ENCODE measurements around the gene TUBD1.
"Not testable (repeated sequence)": the region's sequence is repeated elsewhere in the genome, so short reads cannot be mapped to it uniquely, and the experiment has no call there.

The TUBD1 gene, protein sequence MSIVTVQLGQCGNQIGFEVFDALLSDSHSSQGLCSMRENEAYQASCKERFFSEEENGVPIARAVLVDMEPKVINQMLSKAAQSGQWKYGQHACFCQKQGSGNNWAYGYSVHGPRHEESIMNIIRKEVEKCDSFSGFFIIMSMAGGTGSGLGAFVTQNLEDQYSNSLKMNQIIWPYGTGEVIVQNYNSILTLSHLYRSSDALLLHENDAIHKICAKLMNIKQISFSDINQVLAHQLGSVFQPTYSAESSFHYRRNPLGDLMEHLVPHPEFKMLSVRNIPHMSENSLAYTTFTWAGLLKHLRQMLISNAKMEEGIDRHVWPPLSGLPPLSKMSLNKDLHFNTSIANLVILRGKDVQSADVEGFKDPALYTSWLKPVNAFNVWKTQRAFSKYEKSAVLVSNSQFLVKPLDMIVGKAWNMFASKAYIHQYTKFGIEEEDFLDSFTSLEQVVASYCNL

DNA sequence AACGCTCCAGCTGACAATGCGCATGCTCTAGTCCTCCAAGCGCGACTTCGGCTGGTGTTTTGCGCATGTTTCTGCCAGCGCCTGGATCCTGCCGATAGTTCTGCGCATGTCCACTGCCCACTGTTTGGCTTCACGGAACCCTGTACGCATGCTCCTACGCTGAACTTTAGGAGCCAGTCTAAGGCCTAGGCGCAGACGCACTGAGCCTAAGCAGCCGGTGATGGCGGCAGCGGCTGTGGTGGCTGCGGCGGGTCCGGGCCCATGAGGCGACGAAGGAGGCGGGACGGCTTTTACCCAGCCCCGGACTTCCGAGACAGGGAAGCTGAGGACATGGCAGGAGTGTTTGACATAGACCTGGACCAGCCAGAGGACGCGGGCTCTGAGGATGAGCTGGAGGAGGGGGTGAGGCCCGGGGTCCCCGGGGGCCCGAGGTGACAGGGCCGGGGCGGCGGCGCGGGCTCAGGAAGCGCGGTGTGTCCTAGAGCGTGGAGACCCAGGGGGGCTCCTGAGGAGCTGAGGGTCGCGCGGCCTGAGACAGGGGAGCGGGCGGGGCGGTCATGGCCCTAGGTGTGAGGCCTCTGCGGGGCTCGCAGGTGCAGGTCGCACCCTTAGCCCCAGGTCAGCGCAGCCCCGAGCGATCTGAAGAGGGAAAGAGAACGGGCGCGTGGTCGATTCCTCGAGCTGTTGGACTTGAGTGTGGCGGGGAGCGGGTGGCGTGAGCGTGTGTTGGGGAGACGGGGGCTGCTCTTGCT lies at the start of gene TUBD1, which contains the start of gene RPS6KB1:
Gene TUBD1 (minus strand): TSS at position 20 of the 752 bp plus-strand sequence. CDS start 1,941 bp downstream, outside the sequence.
Gene RPS6KB1 (plus strand): TSS at position 198 of the 752 bp plus-strand sequence. CDS start 64 bp downstream, at position 262.
- peak; percentile 98 for DNase-seq

DNA sequence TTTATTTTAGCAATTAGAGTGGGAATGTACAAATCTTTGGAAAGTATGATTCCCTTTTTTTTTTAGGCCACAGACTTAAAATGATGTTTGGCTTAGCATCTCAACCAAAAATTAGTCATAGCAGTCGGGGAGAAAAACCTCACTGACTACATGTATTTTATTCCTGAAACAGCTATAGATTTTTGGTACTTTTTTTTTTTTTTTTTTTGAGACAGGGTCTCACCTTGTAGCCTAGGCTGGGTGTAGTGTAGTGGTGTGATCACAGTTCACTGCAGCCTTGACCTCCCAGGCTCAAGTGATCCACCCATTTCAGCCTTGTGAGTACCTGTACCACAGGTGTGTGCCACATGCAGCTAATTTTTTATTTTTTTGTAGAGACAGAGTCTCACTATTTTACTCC lies 48.4 kb upstream of the TUBD1 start:
- DNase-seq: no peak

DNA sequence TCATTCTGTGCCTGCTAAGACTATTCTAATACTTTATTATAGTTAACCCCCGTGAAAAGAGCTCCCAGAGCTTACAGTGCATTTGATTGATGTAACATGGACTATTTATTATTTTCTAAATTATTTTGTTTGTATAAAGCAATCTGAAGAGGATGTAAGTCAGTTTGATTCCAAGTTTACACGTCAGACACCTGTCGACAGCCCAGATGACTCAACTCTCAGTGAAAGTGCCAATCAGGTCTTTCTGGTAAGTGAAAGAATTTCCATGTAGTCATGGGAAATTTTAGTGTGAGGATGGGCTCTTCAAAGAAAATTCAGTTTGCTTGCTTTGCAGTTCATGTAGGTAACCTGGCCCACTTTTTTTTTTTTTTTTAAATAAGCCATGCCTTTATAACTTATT lies 48.0 kb upstream of the TUBD1 start:
- not testable (repeated sequence) for DNase-seq

DNA sequence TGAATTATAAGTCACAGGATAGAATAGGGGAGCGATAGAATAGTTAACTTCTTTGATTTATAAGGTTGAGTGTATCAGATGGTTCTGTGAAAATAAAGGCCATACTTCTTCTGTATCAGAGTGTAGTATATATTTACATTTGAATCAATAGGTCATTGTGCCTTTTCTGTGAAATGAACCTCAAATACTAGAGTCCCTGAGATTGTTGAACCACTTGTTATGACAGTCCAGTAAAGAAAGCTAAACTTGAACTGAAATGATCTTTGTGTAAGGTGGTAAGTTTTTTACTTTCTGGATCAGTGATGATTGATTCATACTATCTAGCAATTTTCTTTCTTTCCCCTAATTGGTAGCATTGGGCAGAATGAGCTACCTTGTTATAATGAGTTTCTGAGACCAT lies 40.6 kb upstream of the TUBD1 start:
- DNase-seq: not testable (repeated sequence)

DNA sequence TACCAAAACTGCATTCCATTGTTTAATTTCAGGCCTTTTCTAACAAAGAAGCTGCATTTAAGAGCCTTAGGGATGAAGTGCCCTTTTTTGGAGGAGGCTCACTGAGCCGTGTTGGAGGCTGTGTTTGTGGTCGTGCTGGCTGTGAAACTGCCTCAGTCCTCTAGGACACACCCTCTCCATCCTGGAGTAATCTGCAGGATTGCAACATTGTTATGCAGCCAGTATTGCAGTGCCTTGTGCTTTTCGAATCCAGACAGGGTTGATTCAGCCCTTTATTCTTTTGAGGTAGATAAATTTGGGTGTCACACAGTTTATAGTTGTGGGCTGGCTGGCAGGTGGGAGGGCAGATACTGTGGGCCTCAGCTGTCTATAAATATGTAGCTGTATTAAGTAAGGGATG lies 38.0 kb upstream of the TUBD1 start:
- DNase-seq: not testable (repeated sequence)

DNA sequence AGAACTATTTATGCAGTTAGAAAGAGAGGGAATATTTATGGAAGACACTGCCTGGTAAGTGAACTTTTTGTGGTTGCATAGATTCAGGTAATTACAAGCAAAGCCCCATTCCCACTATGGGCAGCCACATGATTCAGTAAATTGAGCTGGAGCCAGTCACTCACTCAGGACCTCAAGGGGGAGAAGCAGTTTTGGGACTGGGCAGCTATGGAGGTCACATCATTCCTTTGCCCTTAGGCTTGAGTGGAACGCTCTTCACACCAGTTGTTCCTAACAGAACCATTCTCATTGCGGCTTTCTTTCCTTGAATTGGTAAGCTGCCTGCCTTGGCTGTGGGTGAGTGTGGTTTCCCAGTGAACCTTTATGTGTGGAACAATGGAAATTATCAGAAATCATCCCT lies 37.4 kb upstream of the TUBD1 start:
- not testable (repeated sequence) for DNase-seq

DNA sequence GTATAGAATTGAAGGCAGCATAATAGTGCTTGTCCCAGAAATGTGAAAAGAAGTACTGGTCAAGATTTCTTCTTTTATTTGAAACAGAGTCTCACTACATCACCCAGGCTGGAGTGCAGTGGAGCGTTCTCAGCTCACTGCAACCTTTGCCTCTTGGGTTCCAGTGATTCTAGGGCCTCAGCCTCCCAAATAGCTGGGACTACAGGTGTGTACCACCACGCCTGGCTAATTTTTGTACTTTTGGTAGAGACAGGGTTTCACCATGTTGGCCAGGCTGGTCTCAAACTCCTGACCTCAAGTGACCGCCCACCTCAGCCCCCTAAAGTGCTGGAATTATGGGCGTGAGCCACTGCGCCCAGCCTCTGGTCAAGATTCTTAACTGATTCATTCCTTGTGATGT lies 27.9 kb upstream of the TUBD1 start:
- DNase-seq: not testable (repeated sequence)

DNA sequence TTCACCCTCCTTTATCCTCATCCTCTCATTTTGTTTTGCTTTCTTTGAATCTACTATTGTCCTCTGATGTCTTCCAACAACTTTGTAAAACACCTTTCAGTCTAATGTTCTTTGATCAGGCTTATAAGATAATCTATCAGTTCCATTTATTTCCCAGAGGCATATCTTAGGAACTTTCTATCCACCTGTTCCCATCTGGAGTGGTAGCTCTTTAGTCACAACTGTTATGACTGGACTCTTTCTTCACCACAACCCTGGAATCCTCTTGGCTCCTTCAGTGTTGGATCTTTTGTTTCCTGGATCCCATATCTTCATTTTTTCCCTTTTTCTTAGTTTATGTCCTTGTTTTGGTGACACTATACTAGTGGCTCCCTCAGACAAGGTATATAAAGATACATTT lies 23.7 kb upstream of the TUBD1 start:
- no peak for DNase-seq

DNA sequence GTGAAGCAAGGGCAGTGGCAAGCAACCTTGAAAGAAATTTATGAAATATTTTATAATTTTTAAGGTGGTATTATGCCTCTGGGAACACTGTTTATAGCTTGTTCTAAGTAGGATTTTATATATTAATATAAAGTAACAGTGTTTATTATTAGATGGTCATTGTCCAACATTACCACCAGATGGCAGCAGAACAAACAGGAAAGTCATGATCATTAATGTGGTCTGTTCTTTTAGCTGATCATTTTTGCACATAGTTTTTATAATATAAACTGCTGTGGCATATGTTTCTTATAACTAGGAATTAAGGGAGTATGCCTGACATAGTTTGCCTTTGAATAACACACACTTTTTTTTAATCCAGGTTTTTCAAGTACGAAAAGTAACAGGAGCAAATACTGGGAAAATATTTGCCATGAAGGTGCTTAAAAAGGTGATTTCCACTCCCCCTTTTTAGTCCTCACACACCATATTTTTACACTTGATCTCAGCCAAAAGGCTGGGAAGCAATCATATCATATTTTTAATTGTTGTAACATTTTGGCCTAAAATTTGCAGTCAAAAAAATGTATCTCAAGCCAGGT lies 21.6 kb upstream of the TUBD1 start:
- peak; percentile 2 for DNase-seq

DNA sequence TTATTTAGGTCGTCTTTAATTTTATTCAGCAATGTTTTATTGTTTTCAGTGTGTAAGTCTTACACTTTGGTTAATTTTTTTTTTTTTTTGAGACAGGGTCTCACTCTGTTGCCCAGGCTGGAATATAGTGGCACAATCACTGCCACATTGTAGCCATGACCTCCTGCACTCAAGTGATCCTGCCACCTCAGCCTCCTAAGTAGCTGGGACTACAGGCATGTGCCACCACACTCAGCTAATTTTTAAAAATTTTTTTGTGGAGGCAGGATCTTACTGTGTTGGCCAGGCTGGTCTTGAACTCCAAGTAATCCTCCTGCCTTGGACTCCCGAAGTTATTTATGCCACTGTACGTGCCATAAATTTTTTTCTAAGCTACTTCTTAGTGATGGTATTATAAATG lies 14.7 kb upstream of the TUBD1 start:
- DNase-seq: no peak

DNA sequence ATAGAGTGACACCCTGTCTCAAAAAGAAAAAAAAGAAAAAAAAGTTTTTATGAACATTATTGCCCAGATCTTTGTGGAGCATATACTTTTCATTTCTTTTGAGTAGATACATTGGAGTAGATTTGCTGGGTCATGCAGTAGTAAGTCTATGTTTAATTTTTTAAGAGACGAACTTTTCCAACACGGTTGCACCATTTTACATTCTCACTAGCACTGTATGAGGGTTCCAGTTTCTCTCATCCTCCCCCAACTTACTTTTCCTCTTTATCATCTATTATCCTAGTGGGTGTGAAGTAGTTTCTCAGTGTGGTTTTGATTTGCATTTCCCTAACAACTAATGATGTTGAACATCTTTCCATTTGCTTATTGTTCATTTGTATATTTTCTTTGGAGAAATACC lies 10.7 kb upstream of the TUBD1 start:
- DNase-seq: no peak

DNA sequence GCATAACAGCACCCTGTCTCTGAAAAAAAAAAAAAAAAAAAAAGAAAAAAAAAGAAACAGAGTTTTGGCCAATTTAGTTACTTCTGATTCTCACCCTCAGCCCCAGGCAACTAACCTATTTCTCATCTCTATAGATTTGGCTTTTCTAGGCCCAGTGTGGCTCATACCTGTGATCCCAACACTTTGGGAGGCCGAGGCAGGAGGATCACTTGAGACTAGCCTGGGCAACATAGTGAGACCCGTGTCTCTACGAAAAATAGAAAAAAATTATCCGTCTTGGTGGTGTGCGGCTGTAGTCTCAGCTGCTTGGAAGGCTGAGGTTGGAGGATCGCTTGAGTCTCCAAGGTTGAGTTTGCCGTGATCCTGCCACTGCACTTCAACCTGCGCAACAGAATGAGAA lies 8.9 kb upstream of the TUBD1 start:
- DNase-seq: no peak

DNA sequence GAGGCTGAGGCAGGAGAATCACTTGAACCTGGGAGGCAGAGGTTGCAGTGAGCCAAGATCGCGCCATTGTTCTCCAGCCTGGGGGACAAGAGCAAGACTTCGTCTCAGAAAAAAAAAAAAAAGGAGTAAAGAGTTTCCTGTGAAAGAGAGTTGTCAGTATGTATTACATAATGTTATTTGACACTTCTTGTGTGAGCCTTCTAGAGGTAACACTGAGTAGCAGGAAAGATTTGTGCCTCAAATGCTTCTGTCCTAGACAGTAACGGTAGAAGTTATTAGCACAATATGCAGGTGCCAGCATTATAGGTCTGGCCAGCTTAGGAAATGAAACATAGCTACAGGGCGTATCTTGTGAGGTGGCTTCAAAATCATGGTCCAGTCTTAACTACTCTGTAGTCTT lies 6.4 kb upstream of the TUBD1 start:
- DNase-seq: no peak

DNA sequence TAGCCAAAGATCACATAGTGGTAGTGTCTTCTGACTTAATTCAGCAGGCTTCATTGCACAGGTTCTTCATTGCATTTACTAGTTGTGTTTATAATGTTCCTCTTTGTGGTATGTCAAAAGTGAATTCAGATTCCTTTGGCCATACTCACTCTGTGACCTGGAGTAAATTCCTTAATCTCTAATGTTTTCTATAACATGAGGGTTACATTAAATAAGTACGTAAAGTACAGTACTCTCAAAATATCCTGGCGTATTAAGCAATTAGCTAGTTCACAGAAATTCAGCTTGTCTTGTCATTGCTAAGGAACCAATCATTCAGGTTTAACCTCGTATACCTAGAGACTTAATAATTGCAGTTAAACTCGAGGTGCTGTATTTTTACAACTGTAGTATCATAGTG lies 4.3 kb upstream of the TUBD1 start:
- no peak for DNase-seq

DNA sequence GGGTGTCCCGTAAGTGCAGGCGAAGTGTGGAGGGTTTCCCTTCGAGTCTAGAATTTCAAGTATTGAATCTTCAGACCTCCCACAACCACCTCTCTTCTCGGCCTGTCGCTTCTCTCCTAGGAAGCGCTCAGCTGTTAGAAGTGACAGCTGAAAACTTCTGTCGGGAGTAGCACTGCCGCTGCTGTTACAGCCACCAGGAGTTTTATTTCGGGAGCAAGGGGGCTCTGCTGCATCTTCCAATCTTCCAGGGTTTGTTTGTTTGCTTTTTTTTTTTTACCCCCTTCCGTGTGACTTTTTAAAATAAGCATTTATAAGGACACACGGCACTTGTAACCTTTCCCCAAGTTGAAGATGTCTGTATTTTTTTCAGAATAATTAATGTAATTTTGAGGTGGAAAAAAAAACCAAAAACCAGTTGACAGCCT lies 945 bp upstream of the TUBD1 start:
- DNase-seq: no peak

DNA sequence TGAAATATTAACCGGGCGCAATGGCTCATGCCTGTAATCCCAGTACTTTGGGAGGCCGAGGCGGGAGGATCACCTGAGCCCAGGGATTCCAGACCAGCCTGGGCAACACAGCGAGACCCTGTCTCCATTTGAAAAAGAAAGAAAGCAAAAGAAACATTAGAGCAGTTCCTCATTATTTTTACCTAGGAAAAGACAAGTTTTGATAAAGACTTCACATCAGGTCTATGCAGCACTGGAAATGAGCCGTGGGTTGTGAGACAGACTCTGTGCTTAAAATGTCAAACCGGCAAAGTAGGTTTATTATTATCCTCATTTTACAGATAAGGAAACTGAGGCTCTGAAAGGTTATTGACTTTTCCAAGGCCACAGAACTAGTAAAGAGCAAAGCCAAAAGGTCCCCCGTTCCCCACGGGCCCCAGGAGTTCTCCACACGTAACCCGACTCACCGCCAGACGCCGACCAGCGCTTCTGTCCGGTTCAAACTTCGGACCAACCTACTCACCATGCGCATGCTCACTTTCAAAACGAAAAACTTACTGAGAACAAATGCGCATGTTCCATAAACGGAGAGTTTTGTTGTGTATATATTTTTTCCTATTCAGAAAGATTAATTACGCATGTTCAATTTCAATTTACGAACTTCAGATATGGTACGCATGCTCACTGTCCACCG lies 356 bp downstream of the TUBD1 start:
- no peak for DNase-seq

DNA sequence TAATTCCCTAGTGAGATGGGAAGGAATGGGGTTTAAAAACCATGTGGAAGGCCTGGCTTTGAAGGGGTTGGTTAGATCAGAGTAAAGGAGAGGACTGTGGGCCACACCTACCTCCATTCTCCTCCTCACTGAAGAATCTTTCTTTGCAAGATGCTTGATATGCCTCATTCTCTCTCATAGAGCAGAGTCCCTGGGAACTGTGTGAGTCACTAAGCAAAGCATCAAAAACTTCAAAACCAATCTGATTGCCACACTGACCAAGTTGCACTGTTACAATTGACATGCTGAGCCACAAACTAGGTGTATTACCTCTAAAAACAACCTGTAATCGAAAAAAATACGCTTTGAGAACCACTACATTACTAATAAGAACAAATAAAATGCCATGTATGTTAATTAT lies 2.0 kb downstream of the TUBD1 start:
- no peak for DNase-seq

DNA sequence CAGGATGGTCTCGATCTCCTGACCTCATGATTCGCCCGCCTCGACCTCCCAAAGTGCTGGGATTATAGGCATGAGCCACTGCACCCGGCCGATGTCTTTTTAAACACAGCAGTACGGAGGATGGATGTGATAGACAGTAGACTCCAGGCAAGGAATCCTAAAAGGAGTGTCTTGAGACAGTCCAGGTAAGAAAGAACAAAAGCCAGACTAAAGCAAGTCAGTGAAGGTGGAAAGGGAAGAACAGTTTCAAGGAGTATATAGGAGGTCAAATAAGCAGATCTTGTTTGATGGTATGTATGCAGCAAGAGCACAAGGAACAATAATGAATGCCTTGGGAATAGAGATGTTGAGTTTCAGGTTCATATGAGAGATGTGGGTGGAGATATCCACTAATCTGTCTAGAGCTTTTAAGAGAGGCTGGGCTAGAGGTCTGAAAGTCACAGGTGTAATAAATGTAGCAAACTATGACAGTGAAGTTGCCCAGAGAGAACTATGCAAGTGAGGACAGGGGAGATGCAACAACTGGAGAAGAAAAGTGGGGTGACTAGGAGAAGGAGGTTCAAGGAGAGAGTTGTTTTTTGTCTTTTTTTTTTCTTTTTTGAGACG lies 4.5 kb downstream of the TUBD1 start:
- no peak for DNase-seq

DNA sequence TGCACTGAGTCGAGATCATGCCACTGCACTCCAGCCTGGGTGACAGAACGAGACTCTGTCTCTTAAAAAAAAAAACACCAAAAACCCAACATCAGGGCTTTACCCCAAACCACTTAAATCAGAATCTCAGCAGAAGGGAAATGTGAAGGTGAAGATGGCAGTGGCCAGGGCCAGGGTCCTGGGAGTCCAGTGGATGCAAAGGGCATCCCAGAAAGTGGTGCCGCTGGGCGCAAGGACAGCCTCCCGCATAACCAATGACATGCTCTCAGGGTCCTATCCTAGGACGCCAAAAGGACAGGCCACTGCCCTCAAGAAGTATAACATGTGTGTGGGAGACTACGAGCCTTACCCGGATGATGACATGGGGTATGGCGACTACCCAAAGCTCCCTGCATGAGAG lies 7.9 kb downstream of the TUBD1 start:
- DNase-seq: no peak

DNA sequence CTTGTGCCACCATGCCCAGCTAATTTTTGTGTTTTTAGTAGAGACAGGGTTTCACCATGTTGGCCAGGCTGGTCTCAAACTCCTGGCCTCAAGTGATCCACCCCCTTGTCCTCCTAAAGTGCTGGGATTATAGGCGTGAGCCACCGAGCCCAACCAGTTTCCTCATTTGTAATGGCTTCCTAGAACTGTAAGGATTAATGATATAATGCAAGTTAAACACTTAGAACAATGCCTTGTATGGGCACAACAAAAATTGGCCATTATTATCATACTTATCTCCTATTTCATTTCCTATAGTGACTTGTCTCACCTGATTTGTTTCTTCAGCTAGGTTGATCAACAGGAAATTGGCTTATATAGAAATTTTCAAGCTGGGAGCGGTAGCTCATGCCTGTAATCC lies 14.1 kb downstream of the TUBD1 start:
- DNase-seq: no peak

DNA sequence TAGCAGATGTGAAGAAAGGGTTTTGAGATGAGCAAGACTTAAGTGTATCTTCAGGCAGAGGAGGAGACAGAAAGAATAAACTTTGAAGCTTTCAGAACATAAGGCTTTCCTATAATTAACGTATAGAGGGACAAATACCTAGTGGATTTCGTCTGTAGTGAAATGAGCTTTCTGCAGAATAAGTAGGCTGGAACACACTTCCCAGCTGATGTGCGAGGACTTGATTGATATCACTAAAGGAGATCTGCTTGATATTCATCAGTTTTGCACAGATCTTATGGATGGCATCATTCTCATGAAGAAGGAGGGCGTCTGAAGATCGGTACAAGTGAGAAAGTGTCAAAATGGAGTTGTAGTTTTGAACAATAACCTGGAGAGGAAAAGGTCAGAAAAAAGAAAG lies 14.8 kb downstream of the TUBD1 start:
- no peak for DNase-seq

DNA sequence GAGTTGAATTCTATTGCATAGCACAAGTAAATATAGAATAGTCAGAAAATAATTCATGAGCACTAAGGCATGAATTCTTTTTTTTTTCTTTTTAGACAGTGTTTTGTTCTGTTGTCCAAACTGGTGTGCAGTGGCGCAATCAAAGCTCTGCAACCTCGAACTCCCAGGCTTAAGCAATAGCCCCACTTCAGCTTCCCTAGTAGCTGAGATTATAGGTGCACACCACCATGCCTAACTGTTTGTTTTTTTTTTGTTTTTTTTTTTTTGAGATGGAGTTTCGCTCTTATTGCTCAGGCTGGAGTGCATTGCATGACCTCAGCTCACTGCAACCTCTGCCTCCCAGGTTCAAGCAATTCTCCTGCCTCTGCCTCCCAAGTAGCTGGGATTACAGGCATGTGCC lies 16.6 kb downstream of the TUBD1 start:
- DNase-seq: no peak

DNA sequence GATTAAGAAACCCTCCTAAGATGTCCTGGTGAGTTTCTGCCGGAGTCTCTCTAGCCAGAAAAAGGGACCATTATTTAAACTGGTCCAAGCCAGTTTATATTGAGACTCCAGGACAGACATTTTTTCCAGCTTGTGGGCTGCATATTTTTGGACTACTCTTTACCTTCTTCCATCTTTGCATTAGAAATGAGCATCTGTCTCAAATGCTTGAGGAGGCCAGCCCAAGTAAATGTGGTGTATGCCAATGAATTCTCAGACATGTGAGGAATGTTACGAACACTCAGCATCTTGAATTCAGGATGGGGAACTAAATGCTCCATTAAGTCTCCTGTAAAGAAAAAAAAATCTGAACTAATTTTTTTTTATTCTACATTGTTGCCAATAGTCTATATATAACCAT lies 18.4 kb downstream of the TUBD1 start:
- DNase-seq: no peak

Data from NCI-H1092 (cell line).